Measurements from ENCODE around the gene CIBAR2. TPM values are rescaled to one million over a fixed set of nuclear protein-coding genes. Genes with fewer than 3 reads are reported as not detected.

The CIBAR2 gene
- total and polyA plus RNA-seq, 10 of the 15 experiments (the other 5 are each of a cell fraction or from before 2014, with no cell fraction given) = 0.05 to 0.16 (median 0.07) TPM; not detected in 7

GRCh38 chr16:85142129-85142513 is 29.8 kb upstream of the CIBAR2 start:
- 69% methylated on average over 7 of the region's 7 CpGs for WGBS (ENCODE audit: insufficient coverage, insufficient replicate concordance, low lambda C conversion rate, missing lambda C conversion rate)
- Histone ChIP-seq H4K20me1 (ENCODE audit: control insufficient read depth, insufficient read depth) (no peaks in the 10 kb centered on the region), H3K9me3 (replicated peaks; ENCODE audit: control insufficient read depth, insufficient read depth, low read length) (no peaks in the 10 kb centered on the region), H3K36me3 (ENCODE audit: control insufficient read depth in 2 of 2, insufficient read depth in 2 of 2, low read length in 1 of 2) (no peaks in the 10 kb centered on the region), H3K79me2 (ENCODE audit: control insufficient read depth, insufficient read depth, low read length) (no peaks in the 10 kb centered on the region), H3K27me3 (replicated peaks in 1 of 2; ENCODE audit: control insufficient read depth in 2 of 2, insufficient read depth in 2 of 2, low read length in 1 of 2) (no peaks in the 10 kb centered on the region), H3K4me2 (ENCODE audit: control insufficient read depth, insufficient read depth) (no peak overlapping the region), H3K9ac (ENCODE audit: control insufficient read depth, insufficient read depth, low read length) (no peak overlapping the region), H3K27ac (ENCODE audit: control insufficient read depth, insufficient read depth) (no peak overlapping the region), H3K4me1 (ENCODE audit: control insufficient read depth, insufficient read depth, low read length) (peaks cover 4% of the 10 kb centered on the region; the same call in 1 of the 2 replicates), H2AFZ (ENCODE audit: control insufficient read depth, low read depth, low read length) (no peak overlapping the region), H3K4me3 (no peak overlapping the region)
- no peak for DNase-seq (ENCODE audit: low read depth, low spot score)
- POLR2A ChIA-PET = interaction anchor here (1.6 to 2.8 kb wide), 2 partner anchors 10 to 16 kb away, joined by 3 to 7 read pairs; no protein-coding TSS in a partner anchor
- SMC1A ChIA-PET (ENCODE audit: uncharacterized antibody, unreplicated experiment) = interaction anchor here (1.8 kb wide), 1 partner anchor 17 kb away, joined by 4 read pairs; no protein-coding TSS in a partner anchor
- no peak for ATAC-seq
- RAD21 ChIA-PET (ENCODE audit: unreplicated experiment) = no interaction called here
- BruUV-seq (replicated peaks) = no TSS peak
- in situ Hi-C loops (cut with MboI) (no loop called here), intact Hi-C loops (cut with micrococcal nuclease; ENCODE audit: unreplicated experiment) (no loop called here)
- FAIRE-seq = no peak
- CTCF ChIA-PET = no interaction called here
- TF ChIP-seq, protein P1, sequence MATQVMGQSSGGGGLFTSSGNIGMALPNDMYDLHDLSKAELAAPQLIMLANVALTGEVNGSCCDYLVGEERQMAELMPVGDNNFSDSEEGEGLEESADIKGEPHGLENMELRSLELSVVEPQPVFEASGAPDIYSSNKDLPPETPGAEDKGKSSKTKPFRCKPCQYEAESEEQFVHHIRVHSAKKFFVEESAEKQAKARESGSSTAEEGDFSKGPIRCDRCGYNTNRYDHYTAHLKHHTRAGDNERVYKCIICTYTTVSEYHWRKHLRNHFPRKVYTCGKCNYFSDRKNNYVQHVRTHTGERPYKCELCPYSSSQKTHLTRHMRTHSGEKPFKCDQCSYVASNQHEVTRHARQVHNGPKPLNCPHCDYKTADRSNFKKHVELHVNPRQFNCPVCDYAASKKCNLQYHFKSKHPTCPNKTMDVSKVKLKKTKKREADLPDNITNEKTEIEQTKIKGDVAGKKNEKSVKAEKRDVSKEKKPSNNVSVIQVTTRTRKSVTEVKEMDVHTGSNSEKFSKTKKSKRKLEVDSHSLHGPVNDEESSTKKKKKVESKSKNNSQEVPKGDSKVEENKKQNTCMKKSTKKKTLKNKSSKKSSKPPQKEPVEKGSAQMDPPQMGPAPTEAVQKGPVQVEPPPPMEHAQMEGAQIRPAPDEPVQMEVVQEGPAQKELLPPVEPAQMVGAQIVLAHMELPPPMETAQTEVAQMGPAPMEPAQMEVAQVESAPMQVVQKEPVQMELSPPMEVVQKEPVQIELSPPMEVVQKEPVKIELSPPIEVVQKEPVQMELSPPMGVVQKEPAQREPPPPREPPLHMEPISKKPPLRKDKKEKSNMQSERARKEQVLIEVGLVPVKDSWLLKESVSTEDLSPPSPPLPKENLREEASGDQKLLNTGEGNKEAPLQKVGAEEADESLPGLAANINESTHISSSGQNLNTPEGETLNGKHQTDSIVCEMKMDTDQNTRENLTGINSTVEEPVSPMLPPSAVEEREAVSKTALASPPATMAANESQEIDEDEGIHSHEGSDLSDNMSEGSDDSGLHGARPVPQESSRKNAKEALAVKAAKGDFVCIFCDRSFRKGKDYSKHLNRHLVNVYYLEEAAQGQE (IDR thresholded peaks at IDR 0.05; ENCODE audit: low read depth, low read length) = no peak
- no peak for TF ChIP-seq ATF7 (IDR thresholded peaks at IDR 0.05; ENCODE audit: low read depth)
